ENCODE results near the gene HIBCH.

DNA sequence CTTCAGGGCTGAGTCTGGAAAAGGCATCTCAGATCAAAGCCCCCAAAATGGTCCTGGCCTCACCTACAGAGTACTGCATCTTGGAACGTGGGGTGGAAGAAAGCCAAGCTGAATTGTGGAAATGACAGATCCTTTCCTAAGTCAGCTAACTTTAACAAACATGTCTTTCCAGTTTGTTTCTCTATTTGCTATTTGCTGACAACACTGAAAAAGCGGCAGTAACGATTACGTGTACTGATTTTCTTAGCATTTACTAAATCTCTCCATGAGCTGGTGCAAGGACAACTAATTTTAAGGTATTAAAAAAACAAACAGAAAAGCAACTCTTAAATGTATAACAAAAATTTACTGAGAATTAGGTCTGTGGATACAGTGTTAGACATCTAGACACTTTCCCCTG lies 1.1 kb downstream of the HIBCH start:
- TF ChIP-seq, protein P1, sequence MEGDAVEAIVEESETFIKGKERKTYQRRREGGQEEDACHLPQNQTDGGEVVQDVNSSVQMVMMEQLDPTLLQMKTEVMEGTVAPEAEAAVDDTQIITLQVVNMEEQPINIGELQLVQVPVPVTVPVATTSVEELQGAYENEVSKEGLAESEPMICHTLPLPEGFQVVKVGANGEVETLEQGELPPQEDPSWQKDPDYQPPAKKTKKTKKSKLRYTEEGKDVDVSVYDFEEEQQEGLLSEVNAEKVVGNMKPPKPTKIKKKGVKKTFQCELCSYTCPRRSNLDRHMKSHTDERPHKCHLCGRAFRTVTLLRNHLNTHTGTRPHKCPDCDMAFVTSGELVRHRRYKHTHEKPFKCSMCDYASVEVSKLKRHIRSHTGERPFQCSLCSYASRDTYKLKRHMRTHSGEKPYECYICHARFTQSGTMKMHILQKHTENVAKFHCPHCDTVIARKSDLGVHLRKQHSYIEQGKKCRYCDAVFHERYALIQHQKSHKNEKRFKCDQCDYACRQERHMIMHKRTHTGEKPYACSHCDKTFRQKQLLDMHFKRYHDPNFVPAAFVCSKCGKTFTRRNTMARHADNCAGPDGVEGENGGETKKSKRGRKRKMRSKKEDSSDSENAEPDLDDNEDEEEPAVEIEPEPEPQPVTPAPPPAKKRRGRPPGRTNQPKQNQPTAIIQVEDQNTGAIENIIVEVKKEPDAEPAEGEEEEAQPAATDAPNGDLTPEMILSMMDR (IDR thresholded peaks at IDR 0.05): no peak
- no peak for TF ChIP-seq ZFX (IDR thresholded peaks at IDR 0.05; ENCODE audit: borderline replicate concordance)
